ENCODE measurements around the gene CLRN2. TPM values are rescaled to one million over a fixed set of nuclear protein-coding genes. Genes with fewer than 3 reads are reported as not detected.

CLRN2 gene
- total and polyA plus RNA-seq, 9 of the 15 experiments (the other 6 are each of a cell fraction or from before 2014, with no cell fraction given): not detected

GRCh38 chr4:17534705-17535104, 19.7 kb downstream of the CLRN2 start:
- H3K9me1 ChIP-seq (ENCODE audit: control insufficient read depth, insufficient read depth, low read length): no peaks in the 10 kb centered on the region
- intact Hi-C loops (cut with micrococcal nuclease) (no loop called here), in situ Hi-C loops (cut with MboI) (loop anchor here (25.0 kb wide), 1 partner anchor 1053 kb away; no protein-coding TSS in a partner anchor)
- FAIRE-seq: no peak
- H3K9me3 ChIP-seq (replicated peaks; ENCODE audit: control insufficient read depth, insufficient read depth, low read depth, low read length): no peaks in the 10 kb centered on the region
- no peaks in the 10 kb centered on the region for H3K79me2 ChIP-seq (ENCODE audit: control insufficient read depth, insufficient read depth, low read length)
- H3K4me2 ChIP-seq (ENCODE audit: insufficient read depth, low read length): no peak overlapping the region
- ChIA-PET CTCF (ENCODE audit: low intra/inter-chr PET ratio) (no interaction called here), POLR2A (interaction anchor here (1.0 kb wide), 1 partner anchor 22 kb away, joined by 3 read pairs; no protein-coding TSS in a partner anchor)
- no peak for ATAC-seq
- H3K4me3 ChIP-seq: no peak overlapping the region
- BruUV-seq (replicated peaks): no TSS peak
- no peaks in the 10 kb centered on the region; a peak in 1 of 5 replicates for H3K27me3 ChIP-seq (ENCODE audit: control insufficient read depth in 2 of 2, insufficient read depth in 2 of 2, low read length in 2 of 2)
- no peak overlapping the region for H3K27ac ChIP-seq (ENCODE audit: extremely low read depth, low read depth, low read length)
- no peak overlapping the region for H3K9ac ChIP-seq (ENCODE audit: insufficient read depth in 1 of 2, low read depth in 2 of 2, low read length in 2 of 2)
- no peak for TF ChIP-seq ZBTB7A (IDR thresholded peaks at IDR 0.05; ENCODE audit: borderline replicate concordance, control insufficient read depth, low read depth, low read length)
- TF ChIP-seq HINFP (tag; conservative IDR thresholded peaks at IDR 0.05; ENCODE audit: low read depth): no peak
- no peak for TF ChIP-seq MLLT1 (IDR thresholded peaks at IDR 0.05)
- no peak for TF ChIP-seq SMC3 (conservative IDR thresholded peaks at IDR 0.05; ENCODE audit: insufficient read depth, low read depth, low read length)
- TF ChIP-seq ZNF280B (CRISPR knock-in tag; IDR thresholded peaks at IDR 0.05): no peak
- no peak for TF ChIP-seq ZNF12 (CRISPR knock-in tag; IDR thresholded peaks at IDR 0.05)
- TF ChIP-seq TEAD2 (tag; IDR thresholded peaks at IDR 0.05): no peak
- TF ChIP-seq EP300 (IDR thresholded peaks at IDR 0.05; ENCODE audit: low read length): no peak
- no peak for TF ChIP-seq TFE3 (CRISPR knock-in tag; IDR thresholded peaks at IDR 0.05)
- no peak for TF ChIP-seq MYC (IDR thresholded peaks at IDR 0.05; ENCODE audit: low read depth, low read length)
- no peak for TF ChIP-seq MYC (CRISPR knock-in tag; IDR thresholded peaks at IDR 0.05; ENCODE audit: borderline replicate concordance, low read depth)
- no peak overlapping the region for H2AFZ ChIP-seq (ENCODE audit: low read depth, low read length)
- H4K20me1 ChIP-seq (replicated peaks; ENCODE audit: control insufficient read depth, insufficient read depth, low read length): no peaks in the 10 kb centered on the region
- 27% methylated on average over 4 of the region's 4 CpGs for WGBS (ENCODE audit: insufficient coverage, low coverage, missing lambda C conversion rate)
- no peak for DNase-seq (ENCODE audit: extremely low read depth in 1 of 4, low spot score in 3 of 4)
- no peaks in the 10 kb centered on the region for H3K36me3 ChIP-seq (ENCODE audit: control insufficient read depth, insufficient read depth, low read length)
- no peaks in the 10 kb centered on the region for H3K4me1 ChIP-seq (replicated peaks in 1 of 2; ENCODE audit: control insufficient read depth in 2 of 2, insufficient read depth in 2 of 2, low read length in 2 of 2)

Measured in K562 (cell line).